H1 (cell line): ENCODE data around the gene GRM7. TPM values are rescaled to one million over a fixed set of nuclear protein-coding genes. Genes with fewer than 3 reads are reported as not detected.

Experiments
- CTCF ChIA-PET: fragments of 300-600 bp; sonication (Branson Sonifier 250); formaldehyde crosslinking; loops from one replicate; lab custom pipeline; 2021; ENCODE audit not compliant: partially characterized antibody; lab: Charles Lee
- POLR2A ChIA-PET: fragments of 300-600 bp; sonication (Branson Sonifier 250); formaldehyde crosslinking; loops from one replicate; lab custom pipeline; 2021; ENCODE audit warnings: inconsistent platforms; ENCODE audit not compliant: partially characterized antibody; lab: Charles Lee
- DNase-seq, 2 experiments: peaks; one replicate each; pipeline versions ENCODE4 v3.0.0 to v3.0.0-alpha.2; 2010 to 2022; ENCODE audit warnings: low spot score in 2 of 2, low read depth in 1 of 2, mixed read lengths in 1 of 2
- FAIRE-seq: peaks from 2 replicates; lab custom pipeline; 2011; peaks lifted over from hg19 to GRCh38; lab: Jason Lieb, UNC
- H2AFZ ChIP-seq: 2 replicates; pipeline ENCODE4 v1.8.1; 2012; ENCODE audit warnings: low read length, inconsistent platforms
- H2AK5ac ChIP-seq: 2 replicates; pipeline ENCODE4 v1.6.1; 2013; ENCODE audit warnings: low read depth, low read length
- H2BK120ac ChIP-seq: replicated peaks from 2 replicates; pipeline ENCODE3; 2013; ENCODE audit warnings: low read depth, low read length, inconsistent platforms
- H2BK12ac ChIP-seq: 2 replicates; pipeline ENCODE4 v1.6.1; 2013; ENCODE audit warnings: low read depth, low read length
- H2BK15ac ChIP-seq: 2 replicates; pipeline ENCODE4 v1.6.1; 2013; ENCODE audit warnings: low read length
- H2BK20ac ChIP-seq: 2 replicates; pipeline ENCODE4 v1.6.1; 2013; ENCODE audit warnings: low read length
- H2BK5ac ChIP-seq: 2 replicates; pipeline ENCODE4 v1.6.1; 2013; ENCODE audit warnings: low read depth, low read length
- H3K14ac ChIP-seq: 2 replicates; pipeline ENCODE4 v1.6.1; 2013; ENCODE audit warnings: inconsistent platforms; ENCODE audit not compliant: insufficient read length
- H3K18ac ChIP-seq: 2 replicates; pipeline ENCODE4 v1.6.1; 2013; ENCODE audit warnings: low read length; ENCODE audit errors: extremely low read depth
- H3K23ac ChIP-seq: 2 replicates; pipeline ENCODE4 v1.6.1; 2013; ENCODE audit warnings: inconsistent platforms; ENCODE audit not compliant: insufficient read length
- H3K23me2 ChIP-seq: 2 replicates; pipeline ENCODE4 v1.6.1; 2013; ENCODE audit warnings: low read depth, low read length
- H3K27ac ChIP-seq: 2 replicates; pipeline ENCODE4 v1.6.1; 2011; ENCODE audit warnings: low read depth, low read length, inconsistent platforms
- H3K27me3 ChIP-seq, 4 experiments: replicated peaks in 1 of 4; 1 replicate in 1 of 4; 2 replicates in 3 of 4; pipeline versions ENCODE4 v1.6.1 to v1.8.1; 2011 to 2013; ENCODE audit warnings: low read length in 3 of 4, mild to moderate bottlenecking in 3 of 4, inconsistent platforms in 2 of 4, mixed read lengths in 2 of 4, moderate library complexity in 1 of 4; ENCODE audit not compliant: control insufficient read depth in 3 of 4, insufficient read depth in 3 of 4; ENCODE audit errors: extremely low read depth in 1 of 4
- H3K36me3 ChIP-seq, 4 experiments: 2 replicates each; pipeline versions ENCODE4 v1.6.1 to v1.8.1; 2011 to 2013; ENCODE audit warnings: mild to moderate bottlenecking in 4 of 4, low read length in 3 of 4, moderate library complexity in 2 of 4, control low read depth in 1 of 4, inconsistent platforms in 1 of 4; ENCODE audit not compliant: insufficient read depth in 4 of 4, control insufficient read depth in 2 of 4
- H3K4ac ChIP-seq: replicated peaks from 2 replicates; pipeline ENCODE3; 2013; ENCODE audit warnings: low read length, low read depth, mixed read lengths, inconsistent platforms; ENCODE audit not compliant: insufficient read length
- H3K4me1 ChIP-seq, 4 experiments: replicated peaks in 1 of 4; 1 replicate in 1 of 4; 2 replicates in 3 of 4; pipeline versions ENCODE4 v1.6.1 to v1.8.1; 2011 to 2013; ENCODE audit warnings: low read length in 3 of 4, inconsistent platforms in 2 of 4, mixed read lengths in 1 of 4; ENCODE audit not compliant: insufficient read depth in 4 of 4, control insufficient read depth in 3 of 4
- H3K4me2 ChIP-seq, 2 experiments: 2 replicates each; pipeline versions ENCODE4 v1.6.1 to v1.8.1; 2011 to 2013; ENCODE audit warnings: low read depth in 2 of 2, low read length in 2 of 2, control low read depth in 1 of 2, inconsistent platforms in 1 of 2, mild to moderate bottlenecking in 1 of 2; ENCODE audit not compliant: insufficient read depth in 1 of 2
- H3K4me3 ChIP-seq, 4 experiments: fragments of 200-600, 300-600 bp in 1 of 4; sonication (generic), shearing (Covaris generic), sonication (Bioruptor Twin) in 1 of 4; 2 replicates each; pipeline versions ENCODE4 v1.5.1 to v1.8.1; 2011 to 2016; ENCODE audit warnings: low read length in 4 of 4, low read depth in 3 of 4, control low read depth in 2 of 4, inconsistent platforms in 2 of 4, mild to moderate bottlenecking in 2 of 4, mixed read lengths in 1 of 4, moderate library complexity in 1 of 4; ENCODE audit not compliant: insufficient read depth in 2 of 4; ENCODE audit errors: extremely low read depth in 1 of 4
- H3K56ac ChIP-seq: replicated peaks from 2 replicates; pipeline ENCODE3; 2013; ENCODE audit warnings: low read depth, mild to moderate bottlenecking, mixed read lengths, low read length, inconsistent platforms; ENCODE audit not compliant: insufficient read length
- H3K79me1 ChIP-seq: 2 replicates; pipeline ENCODE4 v1.6.1; 2013; ENCODE audit warnings: low read depth, low read length, control low read depth
- H3K79me2 ChIP-seq, 2 experiments: 2 replicates each; pipeline versions ENCODE4 v1.6.1 to v1.8.1; 2012 to 2013; ENCODE audit warnings: low read length in 2 of 2, mild to moderate bottlenecking in 2 of 2, inconsistent platforms in 1 of 2; ENCODE audit not compliant: insufficient read depth in 2 of 2, control insufficient read depth in 1 of 2
- H3K9ac ChIP-seq, 4 experiments: replicated peaks in 1 of 4; 1 replicate in 1 of 4; 2 replicates in 3 of 4; pipeline versions ENCODE4 v1.6.1 to v1.8.1; 2011 to 2013; ENCODE audit warnings: low read depth in 3 of 4, low read length in 3 of 4, control low read depth in 2 of 4, mild to moderate bottlenecking in 2 of 4, moderate library complexity in 2 of 4, inconsistent platforms in 1 of 4; ENCODE audit errors: extremely low read depth in 1 of 4
- H3K9me3 ChIP-seq, 2 experiments: 2 replicates each; pipeline versions ENCODE4 v1.6.1 to v1.8.1; 2012 to 2013; ENCODE audit warnings: mild to moderate bottlenecking in 2 of 2, moderate library complexity in 2 of 2, control low read depth in 1 of 2, inconsistent platforms in 1 of 2, low read depth in 1 of 2, low read length in 1 of 2, mixed read lengths in 1 of 2; ENCODE audit not compliant: insufficient read depth in 2 of 2
- H4K20me1 ChIP-seq, 2 experiments: replicated peaks in 1 of 2; 2 replicates each; pipeline versions ENCODE3 to v1.8.1; 2011 to 2013; ENCODE audit warnings: inconsistent platforms in 2 of 2, low read length in 2 of 2, mild to moderate bottlenecking in 1 of 2; ENCODE audit not compliant: insufficient read depth in 2 of 2, control insufficient read depth in 1 of 2
- H4K5ac ChIP-seq: 2 replicates; pipeline ENCODE4 v1.6.1; 2013; ENCODE audit warnings: low read length, low read depth, mixed read lengths, inconsistent platforms; ENCODE audit not compliant: insufficient read length
- H4K8ac ChIP-seq: 2 replicates; pipeline ENCODE4 v1.8.0; 2013; ENCODE audit warnings: mild to moderate bottlenecking, moderate library complexity, low read length, inconsistent platforms; ENCODE audit not compliant: insufficient read depth; ENCODE audit errors: extremely low read depth
- H4K91ac ChIP-seq: replicated peaks from 2 replicates; pipeline ENCODE3; 2013; ENCODE audit warnings: low read length, mixed read lengths, inconsistent platforms; ENCODE audit not compliant: insufficient read length
- CHD1 ChIP-seq: IDR thresholded peaks from 2 replicates; pipeline ENCODE4 v1.6.1; 2012; ENCODE audit warnings: low read depth, low read length, improper control_type of control experiment
- WGBS, 2 experiments: shearing (Covaris generic) in 1 of 2; methylation state at CpG; one replicate each; pipeline versions ENCODE4 v1.1.6 to v1.1.7; 2013 to 2015; ENCODE audit warnings: low lambda C conversion rate in 2 of 2, mixed read lengths in 2 of 2, inconsistent platforms in 1 of 2, low coverage in 1 of 2, missing lambda C conversion rate in 1 of 2; ENCODE audit not compliant: insufficient replicate concordance in 2 of 2, insufficient coverage in 1 of 2, insufficient read length in 1 of 2; ENCODE audit errors: extremely low coverage in 1 of 2, missing lambda C conversion rate in 1 of 2; 5-methylcytosine and 5-hydroxymethylcytosine counted together
- polyA plus RNA-seq, 7 experiments: library from polyadenylated mRNA; depleted of rRNA in 3 of 7; stranded (reverse) in 5 of 7; unstranded in 2 of 7; fragments of >200 nt in 5 of 7; fragments of 200-250 nt in 2 of 7; gene quantifications; 1 replicate in 5 of 7; 2 replicates in 1 of 7; 4 replicates in 1 of 7; pipeline versions ENCODE4 v1.2.1 to v1.2.3, GENCODE V29; 2011 to 2013; ENCODE audit warnings: missing spikeins in 2 of 7, mixed read lengths in 2 of 7
- total RNA-seq: library from RNA; stranded (reverse); fragmentation: NEBNext Ultra II Directional; extraction: Animal tissue kit (Norgen Biotek cat#: 25700); gene quantifications from 2 replicates; pipeline ENCODE4 v1.2.1, GENCODE V29; 2021

Gene GRM7
- total and polyA plus RNA-seq, 2 of the 8 experiments (the other 6 are each of a cell fraction or from before 2014, with no cell fraction given): 0.17 to 0.24 TPM

GRCh38 chr3:7610634-7611033 lies 749.7 kb downstream of the GRM7 start:
- WGBS, 2 experiments: 93% methylated on average over 5 of the region's 5 CpGs; no CpG with 5 or more reads in 1 of the 2 experiments

More at GRCh38 chr3:7610634-7611033, 749.7 kb downstream of the GRM7 start:
- no peak overlapping the region for H2BK20ac ChIP-seq
- no peak overlapping the region for H3K56ac ChIP-seq
- no peaks in the 10 kb centered on the region for H3K4me1 ChIP-seq
- H3K14ac ChIP-seq: no peak overlapping the region
- H3K4me2 ChIP-seq: no peak overlapping the region
- no peaks in the 10 kb centered on the region for H3K79me2 ChIP-seq
- H2BK12ac ChIP-seq: no peak overlapping the region
- H2AK5ac ChIP-seq: no peak overlapping the region
- H3K23ac ChIP-seq: no peak overlapping the region
- H2BK120ac ChIP-seq: no peak overlapping the region
- H3K79me1 ChIP-seq: no peaks in the 10 kb centered on the region
- no peak overlapping the region for H3K4ac ChIP-seq
- H4K20me1 ChIP-seq: no peaks in the 10 kb centered on the region
- H2AFZ ChIP-seq: no peak overlapping the region
- H3K36me3 ChIP-seq: no peaks in the 10 kb centered on the region
- H4K5ac ChIP-seq: no peak overlapping the region
- H3K23me2 ChIP-seq: no peaks in the 10 kb centered on the region
- no peak overlapping the region for H3K4me3 ChIP-seq
- TF ChIP-seq CHD1: no peak
- no peak overlapping the region for H4K91ac ChIP-seq
- FAIRE-seq (no peak), DNase-seq (no peak)
- no peak overlapping the region for H4K8ac ChIP-seq
- no peak overlapping the region for H3K18ac ChIP-seq
- CTCF ChIA-PET: no interaction called here
- no peak overlapping the region for H2BK15ac ChIP-seq
- H3K9me3 ChIP-seq: no peaks in the 10 kb centered on the region
- no peak overlapping the region for H2BK5ac ChIP-seq
- H3K9ac ChIP-seq: no peak overlapping the region
- POLR2A ChIA-PET: no interaction called here
- no peaks in the 10 kb centered on the region for H3K27me3 ChIP-seq
- H3K27ac ChIP-seq: no peak overlapping the region
